Stimulated activated CD4-positive, alpha-beta T cell treated with anti-CD3 and anti-CD28 coated beads, TNF-alpha, amount 100 ng/mL, for 48 hours (primary cell): Measurements from ENCODE around the gene EFEMP1.
"Not testable (repeated sequence)": the region's sequence is repeated elsewhere in the genome, so short reads cannot be mapped to it uniquely, and the experiment has no call there.

Experiments
- DNase-seq, 3 donors: peaks; one replicate each; pipeline ENCODE4 v3.0.0-alpha.2; 2020; ENCODE audit warnings: low read depth in 3 of 3

EFEMP1 gene

DNA sequence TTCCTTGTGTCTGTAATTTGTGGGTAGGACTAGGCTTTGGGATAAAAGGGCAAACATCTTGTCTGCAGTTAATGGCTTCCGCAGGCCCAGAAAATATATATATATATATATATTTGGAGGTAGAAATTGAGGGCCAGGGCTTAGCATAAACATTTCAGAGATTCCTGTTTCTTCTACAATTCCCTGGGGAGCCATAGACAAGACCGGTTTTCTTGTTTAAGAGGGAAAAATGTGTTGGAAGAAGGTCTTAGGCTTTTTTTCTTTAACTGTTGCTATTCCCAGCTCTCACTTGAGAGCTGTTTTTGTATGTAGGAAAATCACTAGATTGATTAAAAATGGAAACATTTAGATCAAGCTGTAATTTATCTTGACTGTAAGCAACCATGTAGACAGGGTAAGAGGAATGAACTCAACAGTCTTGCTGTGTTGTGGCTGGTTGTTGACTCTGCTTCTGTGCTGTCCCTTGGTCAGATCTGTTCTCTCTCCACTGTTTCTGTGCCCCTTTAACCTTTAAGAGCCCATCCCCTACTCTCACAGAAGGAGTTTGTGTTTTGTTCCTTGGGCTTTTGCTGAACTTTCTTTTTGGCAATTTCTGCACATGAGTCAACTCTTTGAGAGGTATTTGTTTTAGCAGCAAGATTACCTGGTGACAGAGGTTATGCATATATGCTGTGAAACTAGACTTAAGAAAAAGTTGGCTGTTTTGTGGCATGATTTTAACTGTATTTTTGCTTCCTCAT lies 58.3 kb downstream of the EFEMP1 start:
- DNase-seq = no peak

DNA sequence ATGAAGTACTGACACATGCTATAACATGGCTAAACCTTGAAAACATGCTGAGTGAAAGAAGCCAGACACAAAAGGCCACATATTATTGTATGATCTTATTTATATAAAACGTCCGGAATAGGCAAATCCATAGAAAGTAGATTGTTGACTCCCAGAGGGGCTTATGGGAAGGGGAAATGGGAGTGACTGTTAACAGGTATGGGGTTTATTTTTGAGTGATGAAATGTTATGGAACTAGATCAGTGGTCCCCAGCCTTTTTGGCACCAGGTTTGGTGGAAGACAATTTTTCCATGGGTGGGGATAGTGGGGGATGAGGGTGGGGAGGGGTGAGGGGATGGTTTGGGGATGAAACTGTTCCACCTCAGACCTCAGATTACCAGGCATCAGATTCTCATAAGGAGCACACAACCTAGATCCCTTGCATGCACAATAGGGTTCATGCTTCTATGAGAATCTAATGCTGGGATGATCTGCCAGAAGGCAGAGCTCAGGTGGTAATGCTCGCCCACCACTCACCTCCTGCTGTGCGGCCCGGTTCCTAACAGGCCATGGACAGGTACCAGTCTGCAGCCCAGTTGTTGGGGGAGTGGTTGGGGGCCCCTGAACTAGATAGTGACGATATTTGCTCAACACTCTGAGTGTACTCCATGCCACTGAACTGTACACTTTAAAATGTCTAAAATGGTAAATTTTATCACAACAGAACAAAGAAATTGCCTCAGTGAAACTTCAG lies 59.1 kb downstream of the EFEMP1 start:
- no peak for DNase-seq

DNA sequence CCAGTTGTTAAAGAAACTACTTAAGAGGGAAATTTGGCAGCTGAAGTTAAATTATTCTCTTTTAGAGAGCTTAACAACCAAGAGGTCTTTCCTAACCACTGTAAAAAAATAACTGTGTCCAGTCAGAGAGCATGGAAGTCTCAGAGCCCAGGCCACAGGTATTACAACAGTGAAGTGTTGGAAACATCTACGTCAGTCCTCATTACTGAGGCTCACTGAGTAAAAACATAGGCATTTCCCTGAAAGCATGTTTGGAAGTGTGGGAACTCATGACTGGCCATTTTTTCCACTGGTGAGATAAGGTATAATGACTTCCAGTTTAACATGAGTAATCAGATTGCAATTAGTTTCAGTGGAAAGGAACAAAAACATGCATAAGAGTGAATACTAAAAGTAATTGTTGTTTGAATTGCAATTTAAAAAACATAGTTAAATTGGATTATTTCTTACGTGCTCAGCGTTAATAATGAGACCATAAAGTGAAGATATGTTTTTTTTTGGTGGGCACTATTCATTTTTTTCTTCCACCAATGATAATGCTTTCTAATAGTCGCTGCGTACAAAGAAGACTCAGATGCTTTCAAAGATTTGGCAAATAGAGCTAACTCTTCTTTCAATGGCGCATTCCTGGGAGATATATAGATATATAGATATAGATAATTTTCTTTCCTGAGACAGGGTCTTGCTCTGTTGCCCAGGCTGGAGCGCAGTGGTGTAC lies 60.8 kb downstream of the EFEMP1 start:
- DNase-seq = no peak

DNA sequence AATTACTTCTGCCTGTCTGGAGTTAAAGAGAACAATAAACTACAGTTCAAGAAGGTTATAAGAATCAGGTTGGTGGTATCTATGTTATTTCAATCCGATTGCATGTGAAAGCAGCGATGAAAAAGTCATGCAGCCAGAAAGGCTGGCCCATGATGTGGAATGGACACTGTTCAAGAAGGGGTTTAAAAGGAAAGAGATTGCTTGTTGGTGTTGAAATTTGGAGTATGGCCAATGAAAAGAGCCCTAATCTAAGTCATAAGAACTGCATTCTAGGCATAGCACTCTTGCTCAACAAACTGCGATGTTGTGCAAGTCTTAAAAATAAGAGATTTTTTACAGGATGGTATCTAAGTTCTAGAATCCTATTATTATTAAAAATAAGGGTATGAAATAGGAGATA lies 61.3 kb downstream of the EFEMP1 start:
- no peak for DNase-seq

DNA sequence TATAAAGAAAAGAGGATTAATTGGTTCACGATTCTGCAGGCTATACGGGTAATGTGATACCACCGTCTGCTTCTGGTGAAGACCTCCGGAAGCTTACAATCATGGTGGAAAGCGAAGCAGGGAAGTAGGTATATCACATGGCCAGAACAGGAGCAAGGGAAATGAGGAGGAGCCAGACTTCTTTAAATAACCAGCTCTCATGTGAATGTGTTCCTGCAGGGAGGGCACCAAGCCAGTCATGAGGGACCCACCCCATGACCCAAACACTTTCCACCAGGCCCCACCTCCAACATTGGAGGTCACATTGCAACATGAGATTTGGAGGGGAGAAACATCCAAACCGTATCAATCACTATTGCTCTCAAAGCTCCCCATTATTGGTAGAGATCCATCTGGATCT lies 61.8 kb downstream of the EFEMP1 start:
- DNase-seq = no peak

DNA sequence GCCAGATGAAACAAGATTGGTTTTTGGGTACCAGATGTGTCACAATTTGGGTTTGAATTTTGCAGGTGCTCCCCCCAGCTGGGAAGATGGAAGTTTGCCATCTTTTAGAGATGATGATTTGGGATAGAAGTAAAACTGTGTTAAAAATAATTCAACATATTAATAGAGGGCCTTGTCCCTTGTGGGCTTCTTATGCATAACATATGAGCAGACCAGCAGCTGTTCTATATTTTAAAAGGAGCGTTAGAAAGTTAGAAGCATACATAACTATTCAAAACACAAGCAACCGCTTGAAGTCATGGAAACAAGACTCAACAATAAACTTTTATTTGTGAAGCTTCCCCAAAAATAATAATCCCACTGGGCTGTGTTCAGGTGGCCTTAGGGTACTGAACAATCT lies 62.8 kb downstream of the EFEMP1 start:
- no peak for DNase-seq

DNA sequence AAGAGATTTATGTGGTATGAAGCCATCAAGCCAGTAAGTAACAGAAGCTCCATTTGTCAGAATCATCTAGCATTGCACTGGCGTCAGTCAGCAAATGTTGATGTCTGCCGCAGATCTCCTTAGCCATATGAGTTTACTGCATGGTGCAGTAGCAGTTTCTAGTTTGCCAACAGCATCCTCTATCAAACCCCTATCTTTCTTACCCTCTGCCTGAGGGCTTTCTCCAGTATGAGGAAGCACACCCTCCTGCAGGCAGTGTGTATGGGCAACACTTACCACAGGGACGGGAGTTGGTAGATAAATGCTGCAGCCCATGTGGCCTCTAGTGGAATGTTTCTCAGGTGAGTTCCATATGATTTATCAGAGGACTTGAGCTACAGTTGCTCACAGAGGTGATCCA lies 63.7 kb downstream of the EFEMP1 start:
- DNase-seq = no peak

DNA sequence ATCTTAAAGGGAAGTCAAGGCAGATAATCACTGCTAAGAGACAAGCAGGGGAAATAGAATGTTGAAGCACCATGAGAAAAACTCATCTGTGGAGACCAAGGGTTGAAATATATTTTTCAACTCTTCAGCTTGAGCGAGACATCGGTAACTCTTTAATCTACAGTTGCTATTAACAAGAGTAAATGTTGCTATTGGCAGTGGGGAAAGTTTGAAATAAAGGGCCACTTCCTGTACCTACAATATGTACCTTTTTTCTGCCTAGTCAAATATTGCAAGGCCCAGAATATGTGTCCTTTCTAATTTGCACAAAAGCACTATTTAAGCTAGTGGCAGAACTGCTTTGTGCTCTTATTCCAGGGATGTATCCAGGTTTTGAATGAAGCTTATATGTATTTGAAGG lies 65.8 kb downstream of the EFEMP1 start:
- DNase-seq = no peak

DNA sequence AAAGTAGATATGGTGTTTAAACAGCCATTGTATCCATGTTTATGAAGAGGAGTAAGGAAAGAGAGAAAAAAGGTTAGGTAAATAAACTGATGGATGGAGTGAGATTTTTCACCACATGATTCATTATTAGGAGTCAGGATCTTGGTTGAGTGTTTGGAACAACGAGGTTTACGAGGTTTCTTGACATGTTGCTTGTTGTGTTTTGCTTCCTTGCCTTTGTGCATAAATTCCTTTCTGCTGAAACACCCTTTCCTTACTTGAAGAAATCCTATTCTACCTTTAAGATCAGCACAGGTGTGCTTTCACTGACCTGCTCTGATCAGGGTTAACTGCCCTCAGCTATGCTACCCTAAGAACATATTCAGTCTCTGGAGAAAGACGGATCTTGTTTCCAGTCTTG lies 66.6 kb downstream of the EFEMP1 start:
- DNase-seq = no peak

DNA sequence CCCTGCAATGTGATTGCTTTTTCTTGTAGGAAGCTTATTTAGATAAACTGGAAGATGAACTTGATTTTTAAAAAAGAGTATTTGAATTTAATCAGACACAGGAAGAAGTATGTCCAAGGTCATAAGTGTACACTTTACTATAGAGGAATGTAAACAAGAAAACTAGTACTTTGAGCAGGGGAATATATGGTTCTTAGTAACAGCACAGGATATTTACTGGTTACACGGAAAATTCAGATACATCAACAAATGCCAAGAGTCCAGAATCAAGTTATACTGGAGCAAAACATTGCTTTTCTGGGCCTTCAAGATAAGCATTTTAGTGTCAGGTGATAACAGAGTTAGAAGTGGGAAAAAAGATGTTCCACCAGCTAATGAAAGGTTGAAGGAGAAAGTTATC lies 75.5 kb downstream of the EFEMP1 start:
- no peak for DNase-seq

DNA sequence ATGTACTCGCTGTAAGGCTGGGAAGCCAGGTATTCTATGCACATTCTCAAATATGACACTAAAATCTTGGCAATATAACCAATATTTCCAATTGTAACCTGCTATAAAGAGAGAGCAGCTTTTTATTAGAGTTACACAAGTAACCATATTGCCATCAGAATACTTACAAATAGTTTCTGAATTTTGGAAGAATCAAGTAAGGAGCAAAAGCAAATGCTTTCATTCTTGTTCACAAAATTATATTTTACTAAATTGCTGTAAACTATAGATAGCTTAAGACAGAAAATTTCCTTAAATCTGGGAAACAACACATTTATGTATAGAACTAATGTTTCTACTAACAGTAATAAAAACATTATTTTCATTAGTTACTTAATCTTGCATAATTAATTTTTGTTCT lies 77.2 kb downstream of the EFEMP1 start:
- no peak for DNase-seq

DNA sequence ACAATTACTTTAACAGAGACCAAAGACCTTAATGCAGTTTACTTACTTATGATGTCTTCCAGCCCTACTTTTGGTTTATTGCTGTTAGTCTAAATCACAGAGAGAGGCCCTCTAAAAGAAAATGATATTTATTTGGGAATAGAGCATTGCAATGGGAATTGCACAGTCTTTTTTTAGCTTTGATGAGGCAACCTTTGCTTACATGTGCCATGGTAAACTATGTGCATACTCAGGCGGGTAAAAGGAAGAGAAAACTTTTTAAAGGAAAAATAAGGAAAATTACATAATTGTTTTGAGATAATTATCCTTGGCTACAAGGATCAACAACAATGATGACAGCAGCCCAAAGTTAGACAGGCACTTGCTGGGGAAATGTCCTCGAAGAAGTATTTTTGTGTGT lies 78.6 kb downstream of the EFEMP1 start:
- no peak for DNase-seq

DNA sequence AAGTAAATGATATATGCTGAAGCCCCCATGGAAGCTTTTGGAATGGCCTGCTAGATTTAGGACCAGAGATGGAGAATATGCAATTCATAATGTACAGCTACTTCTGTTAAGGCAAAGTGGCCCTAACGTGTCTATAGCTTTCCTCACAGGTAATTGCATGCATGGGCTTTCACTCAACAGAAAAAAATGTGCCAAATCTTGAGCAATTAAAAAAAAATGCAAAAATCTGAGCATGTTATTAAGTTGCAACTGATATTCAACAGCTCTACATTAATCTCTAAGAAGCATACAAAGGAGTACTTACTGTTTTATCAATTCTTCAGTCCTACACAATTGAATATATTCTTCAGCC lies 79.6 kb downstream of the EFEMP1 start:
- DNase-seq = no peak

DNA sequence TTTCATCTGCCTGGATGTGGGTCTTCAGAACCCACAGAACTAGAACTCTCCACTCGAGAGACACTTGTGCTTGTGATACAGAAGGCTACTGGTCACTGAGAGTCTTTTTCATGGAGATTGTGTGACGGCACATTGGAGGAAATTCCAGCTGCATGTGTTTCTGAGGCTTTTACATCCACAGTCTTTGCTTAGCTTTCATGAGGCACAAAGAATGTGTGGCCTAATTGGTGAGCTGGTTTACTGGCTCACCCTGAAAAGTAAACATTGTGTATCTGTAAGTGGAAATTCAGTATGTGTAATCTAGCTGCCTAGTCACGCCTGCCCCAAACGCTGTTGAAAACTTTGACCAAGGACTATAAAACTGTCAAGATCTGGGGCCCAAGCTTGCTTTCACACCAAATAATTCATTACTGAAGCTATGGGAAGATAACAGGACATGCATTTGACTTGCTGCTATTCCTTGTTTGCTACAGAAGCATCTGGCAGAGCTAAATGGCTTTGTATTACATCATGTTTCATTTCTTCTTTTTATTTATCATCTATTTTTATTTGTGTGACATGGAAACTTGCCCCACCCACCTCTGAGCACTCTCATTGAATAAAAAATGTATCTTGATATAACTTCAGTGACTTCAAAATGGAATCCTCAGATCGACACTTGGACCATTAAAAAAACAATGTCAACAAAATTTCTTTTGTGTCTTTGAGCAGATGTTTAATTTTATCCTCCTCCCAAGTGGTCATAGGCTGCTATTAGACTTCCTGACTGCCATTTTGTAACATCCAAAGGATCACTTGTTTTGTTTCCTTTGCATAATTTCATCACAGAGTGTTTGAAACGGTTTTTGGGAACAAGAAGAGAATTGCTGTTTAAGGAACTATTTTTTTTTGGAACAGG lies 80.2 kb downstream of the EFEMP1 start:
- DNase-seq = no peak

DNA sequence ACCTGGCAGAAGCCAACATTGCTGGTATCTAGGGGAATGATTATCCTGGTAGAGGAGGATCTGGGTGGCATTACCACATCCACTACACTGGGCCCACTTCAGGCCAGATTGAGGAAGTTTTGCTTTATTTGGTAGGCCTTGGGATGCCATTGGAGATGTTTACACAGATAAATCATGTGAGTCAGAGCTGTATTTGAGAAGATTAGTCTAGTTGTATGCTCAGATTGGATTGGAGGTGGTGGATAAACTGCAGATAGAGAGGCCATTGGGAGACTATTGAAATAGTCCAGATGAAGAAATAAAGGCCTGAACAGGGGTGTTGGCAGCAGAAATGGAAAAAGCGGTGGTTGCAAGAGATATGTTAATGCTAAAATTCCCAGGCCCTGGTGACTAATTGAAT lies 81.5 kb downstream of the EFEMP1 start:
- no peak for DNase-seq

DNA sequence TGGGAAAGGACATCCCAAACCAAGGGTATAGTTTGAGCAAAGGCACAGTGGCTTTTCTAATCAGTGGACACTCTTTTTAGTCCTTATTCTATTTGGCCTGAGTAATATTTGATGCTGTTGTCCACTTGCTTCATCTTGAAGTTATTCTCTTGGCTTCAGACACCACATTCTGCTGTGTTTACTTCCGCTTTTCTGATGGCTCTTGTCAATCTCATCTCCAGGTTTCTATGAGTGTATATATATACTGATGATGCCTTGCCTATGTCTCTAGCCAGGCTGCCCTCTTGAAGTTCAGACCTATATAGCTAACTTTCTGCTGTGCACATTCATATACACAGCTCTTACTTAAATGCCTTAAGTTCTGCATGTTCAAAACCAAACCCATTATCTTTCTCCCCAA lies 83.1 kb downstream of the EFEMP1 start:
- no peak for DNase-seq

DNA sequence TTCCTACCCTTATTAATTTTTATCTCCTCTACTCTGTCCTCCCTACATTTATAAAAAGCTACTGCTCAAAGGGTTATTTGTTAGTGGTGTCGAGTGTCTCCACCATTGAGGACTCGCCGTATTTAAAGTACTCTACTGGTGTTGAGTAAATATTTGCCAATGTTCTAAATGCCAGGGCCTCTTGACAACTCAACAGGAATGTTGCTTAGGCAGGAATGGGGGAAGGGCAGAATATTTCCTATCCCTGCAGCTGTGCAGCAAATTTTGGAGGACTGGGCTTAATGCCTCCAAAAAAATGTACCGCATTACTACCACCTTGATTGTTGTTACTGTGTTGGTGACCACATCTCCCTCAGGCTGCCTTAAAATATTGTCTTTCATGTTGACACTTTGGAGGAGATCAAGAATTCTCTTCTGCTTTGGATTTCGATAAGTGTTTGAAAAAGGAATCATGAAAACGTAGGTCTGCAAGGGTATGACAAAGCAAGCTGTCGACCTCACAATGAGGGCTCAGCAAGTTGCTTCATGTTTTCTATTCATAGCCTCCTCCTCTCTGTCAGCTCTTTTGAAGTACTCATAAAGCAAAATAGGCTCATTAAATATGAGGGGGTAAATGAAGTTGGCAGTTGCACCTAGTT lies 84.3 kb downstream of the EFEMP1 start:
- DNase-seq = no peak

DNA sequence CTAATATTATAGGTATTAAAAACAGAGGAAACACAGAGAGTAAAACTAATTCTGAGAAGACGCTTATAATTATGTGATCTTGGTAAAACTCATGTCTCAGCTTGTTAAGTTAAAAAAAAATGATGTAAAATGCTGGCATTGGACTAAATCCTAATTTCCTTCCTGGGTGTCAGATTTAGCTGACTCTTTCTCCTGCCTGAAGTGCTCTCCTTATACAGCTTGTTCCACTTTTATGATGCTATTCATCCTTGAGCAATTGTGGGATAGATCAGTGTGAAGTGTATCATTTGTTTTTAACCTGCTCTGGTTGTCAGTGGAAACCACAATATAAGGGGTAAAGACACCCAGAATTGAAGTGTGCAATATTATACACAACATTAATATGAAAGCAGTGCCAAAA lies 84.9 kb downstream of the EFEMP1 start:
- DNase-seq = no peak

DNA sequence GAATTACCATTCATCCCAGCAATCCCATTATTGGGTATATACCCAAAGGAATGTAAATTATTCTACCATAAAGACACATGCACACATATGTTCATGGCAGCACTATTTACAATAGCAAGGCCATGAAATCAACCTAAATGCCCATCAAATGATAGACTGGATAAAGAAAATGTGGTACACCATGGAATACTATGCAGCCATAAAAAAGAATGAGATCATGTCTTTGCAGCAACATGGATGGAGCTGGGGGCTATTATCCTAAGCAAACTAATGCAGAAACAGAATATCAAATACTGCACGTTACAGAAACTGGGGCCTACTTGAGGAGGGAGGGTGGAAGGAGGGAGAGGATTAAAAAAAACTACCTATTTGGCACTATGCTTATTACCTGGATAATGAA lies 85.5 kb downstream of the EFEMP1 start:
- not testable (repeated sequence) for DNase-seq

DNA sequence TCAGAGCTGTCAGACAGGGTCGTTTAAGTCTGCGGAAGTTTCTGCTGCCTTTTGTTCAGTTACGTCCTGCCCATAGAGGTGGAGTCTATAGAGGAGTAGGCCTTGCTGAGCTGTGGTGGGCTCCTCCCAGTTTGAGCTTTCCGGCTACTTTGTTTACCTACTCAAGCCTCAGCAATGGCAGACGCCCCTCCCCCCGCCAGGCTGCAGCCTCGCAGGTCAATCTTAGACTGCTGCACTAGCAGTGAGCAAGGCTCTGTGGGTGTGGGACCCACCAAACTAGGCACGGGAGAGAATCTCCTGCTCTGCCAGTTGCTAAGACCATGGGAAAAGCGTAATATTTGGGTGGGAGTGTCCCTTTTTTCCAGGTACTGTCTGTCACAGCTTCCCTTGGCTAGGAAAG lies 86.5 kb downstream of the EFEMP1 start:
- DNase-seq = no peak

DNA sequence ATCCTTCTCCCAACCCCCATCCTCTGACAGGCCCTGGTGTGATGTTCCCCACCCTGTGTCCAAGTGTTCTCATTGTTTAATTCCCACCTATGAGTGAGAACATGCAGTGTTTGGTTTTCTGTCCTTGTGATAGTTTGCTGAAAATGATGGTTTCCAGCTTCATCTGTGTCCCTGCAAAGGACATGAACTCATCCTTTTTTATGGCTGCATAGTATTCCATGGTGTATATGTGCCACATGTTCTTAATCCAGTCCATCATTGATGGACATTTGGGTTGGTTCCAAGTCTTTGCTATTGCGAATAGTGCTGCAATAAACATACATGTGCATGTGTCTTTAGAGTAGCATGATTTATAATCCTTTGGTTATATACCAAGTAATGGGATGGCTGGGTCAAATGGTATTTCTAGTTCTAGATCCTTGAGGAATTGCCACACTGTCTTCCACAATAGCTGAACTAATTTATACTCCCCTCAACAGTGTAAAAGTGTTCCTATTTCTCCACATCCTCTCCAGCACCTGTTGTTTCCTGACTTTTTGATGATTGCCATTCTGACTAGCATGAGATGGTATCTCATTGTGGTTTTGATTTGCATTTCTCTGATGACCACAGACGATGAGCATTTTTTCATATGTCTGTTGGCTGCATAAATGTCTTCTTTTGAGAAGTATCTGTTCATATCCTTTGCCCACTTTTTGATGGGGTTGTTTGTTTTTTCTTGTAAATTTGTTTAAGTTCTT lies 91.7 kb downstream of the EFEMP1 start:
- DNase-seq = not testable (repeated sequence)
